Left kidney (tissue), 2 donors: ENCODE measurements around the gene DNAJC21. TPM values are rescaled to one million over a fixed set of nuclear protein-coding genes. Genes with fewer than 3 reads are reported as not detected.

Source experiments
- DNase-seq: peaks from one replicate; pipeline ENCODE4 v3.0.0-alpha.2; 2013
- polyA plus RNA-seq: library from polyadenylated mRNA; unstranded; fragments of 120-200 nt; gene quantifications from one replicate; pipeline ENCODE4 v1.2.1, GENCODE V29; 2013; ENCODE audit not compliant: insufficient read length

Gene DNAJC21
- polyA plus RNA-seq, 1 donor = 91.7 TPM

DNA sequence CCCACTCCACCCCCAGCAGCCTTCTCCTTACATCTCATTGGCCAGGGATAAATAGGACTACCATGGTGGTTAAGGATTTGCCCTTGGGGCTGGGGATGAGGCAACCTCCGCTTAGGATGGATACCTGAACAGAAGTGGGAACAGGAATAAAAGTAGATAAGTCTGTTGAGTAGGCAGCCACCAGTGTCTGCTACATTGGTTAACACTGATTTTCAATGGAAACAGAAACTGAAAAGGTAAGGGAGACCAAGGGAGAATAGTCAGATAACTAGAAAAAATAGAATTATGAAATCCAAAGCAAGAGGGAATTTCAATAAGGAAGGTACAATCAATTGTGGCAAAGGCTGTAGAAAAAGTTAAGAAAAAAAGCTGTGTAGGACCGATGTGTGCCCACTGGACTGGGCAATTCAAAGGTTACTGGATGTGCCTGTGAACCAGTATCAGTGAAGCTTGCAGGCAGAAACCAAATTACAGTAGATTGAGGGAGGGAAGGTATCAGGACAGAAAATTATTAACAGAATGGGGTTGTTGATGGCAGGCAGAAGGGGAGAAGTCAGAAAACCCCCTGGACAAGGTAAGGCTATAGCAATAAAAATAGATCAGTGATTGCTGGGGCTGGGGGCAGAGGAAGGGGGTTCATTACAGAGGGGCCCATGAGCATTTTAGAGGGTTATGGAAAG lies 48.7 kb downstream of the DNAJC21 start:
- DNase-seq = peak; percentile 17

DNA sequence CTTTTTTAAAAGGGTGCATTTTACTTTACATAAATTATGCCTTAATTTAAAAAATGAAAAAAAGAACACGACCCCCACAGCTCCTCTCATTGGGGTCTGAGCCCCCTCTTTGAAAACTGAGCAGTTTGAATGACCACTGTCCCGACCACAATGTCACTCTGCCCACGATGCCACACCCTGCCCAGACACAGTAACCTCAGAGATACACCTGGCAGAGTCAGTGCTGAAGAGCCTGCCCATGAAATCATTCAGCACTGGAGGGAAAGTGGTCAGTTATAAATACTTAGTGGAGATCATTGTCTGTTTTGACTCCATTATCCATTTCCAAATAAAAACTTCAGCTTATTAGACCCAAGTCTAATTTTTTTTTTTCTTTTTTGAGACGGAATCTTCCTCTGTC lies 49.3 kb downstream of the DNAJC21 start:
- DNase-seq = no peak

DNA sequence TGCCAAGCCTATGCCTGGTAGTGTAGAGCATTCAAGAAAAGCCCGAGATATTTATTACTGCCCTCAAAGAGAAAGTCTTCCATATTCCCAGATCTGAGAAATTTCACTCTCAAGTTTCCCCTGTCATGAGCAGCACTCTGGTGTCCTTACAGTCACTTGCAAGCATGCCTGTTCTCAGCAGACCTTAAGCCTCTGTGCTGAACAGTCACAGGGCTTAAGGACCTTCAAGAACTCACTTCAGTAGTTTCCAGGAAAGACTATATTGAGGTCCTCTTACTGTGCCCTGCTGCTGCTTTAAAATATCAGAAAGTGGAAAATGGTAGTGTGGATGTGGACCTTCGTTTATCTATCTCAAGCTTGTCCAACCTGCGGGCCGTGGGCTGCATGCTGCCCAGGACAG lies 53.5 kb downstream of the DNAJC21 start:
- DNase-seq = no peak

DNA sequence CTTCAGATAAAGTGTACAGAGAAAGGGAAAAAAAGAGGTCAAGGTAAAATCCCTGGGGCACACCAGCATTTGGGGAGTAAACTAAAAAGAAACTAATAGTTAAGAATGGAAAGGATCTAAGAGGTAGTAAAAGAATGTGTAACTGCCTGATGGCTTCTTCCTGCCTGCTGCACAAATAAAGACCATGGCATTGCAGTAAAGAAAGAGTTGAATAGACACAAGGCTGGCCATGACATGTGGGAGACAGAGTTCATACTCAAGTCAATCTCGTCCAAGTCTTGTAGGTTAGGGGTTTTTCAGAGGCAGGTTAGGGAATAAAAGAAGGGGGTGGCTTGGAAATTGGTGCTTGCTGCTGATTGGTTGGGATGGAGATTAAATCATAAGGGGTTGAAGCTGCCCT lies 57.6 kb downstream of the DNAJC21 start:
- no peak for DNase-seq

DNA sequence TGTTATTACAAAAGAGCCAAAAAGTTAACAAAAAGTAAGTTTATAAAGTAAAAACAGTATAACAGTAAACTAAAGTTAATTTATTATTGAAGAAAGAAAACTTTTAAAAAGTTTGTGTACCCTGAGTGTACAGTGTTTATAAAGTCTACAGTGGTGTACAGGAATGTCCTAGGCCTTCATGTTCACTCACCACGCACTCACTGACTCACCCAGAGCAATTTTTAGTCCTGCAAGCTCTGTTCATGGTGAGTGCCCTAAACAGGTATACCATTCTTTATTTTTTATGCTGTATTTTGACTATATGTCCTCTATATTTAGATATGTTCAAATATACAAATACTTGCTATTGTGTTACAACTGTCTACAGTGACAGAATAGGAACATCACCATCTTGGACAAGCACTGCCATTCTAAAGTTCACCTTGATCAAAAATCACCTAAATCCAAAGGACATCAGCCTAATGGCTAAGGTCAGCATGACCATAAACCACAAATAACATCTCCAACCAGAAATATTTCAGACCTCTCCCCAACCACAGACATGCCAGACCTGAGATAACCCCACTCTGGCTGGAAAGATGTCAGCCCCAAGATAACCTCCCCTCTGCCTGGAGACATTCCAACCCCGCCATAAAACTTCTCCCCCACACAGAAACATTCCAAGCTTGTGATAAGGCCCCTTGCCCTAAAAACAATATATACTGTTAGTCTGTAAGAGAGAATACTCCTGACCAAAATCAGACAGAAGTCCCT lies 62.3 kb downstream of the DNAJC21 start:
- DNase-seq = no peak

DNA sequence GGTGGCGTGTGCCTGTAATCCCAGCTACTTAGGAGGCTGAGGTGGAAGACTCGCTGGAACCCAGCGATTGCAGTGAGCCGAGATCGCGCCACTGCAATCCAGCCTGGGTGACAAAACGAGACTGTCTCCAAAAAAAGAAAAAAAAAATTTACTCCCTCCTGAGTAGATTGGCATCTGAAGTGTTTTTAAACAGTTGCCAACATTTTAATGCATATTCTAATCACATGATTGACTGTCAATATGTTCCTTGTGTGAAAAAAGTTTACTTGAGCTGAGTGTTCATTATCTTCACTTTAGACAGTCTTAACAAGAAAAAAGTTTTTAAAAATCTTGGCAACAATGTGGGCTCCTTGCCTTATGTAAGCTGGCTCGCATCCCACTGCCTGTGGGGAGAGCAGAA lies 64.6 kb downstream of the DNAJC21 start:
- DNase-seq = no peak

DNA sequence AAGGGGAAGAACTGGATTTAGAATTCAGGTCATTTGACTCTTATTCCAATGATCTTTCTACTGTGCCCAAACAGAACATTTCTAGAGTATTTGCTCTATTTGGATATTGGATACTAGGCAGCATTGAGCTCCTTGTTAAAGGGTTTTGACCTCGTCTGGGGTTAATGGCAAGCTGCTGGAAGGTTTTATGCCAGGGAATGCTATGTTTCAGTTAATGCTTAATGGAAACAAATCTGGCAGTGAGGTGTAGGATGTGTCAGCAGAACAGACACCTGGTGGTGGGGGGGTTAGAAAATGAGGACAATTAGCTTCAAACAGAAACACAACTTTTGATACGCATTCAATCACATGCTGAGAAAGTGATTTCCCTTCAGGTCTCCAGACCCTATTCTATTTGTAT lies 66.9 kb downstream of the DNAJC21 start:
- no peak for DNase-seq

DNA sequence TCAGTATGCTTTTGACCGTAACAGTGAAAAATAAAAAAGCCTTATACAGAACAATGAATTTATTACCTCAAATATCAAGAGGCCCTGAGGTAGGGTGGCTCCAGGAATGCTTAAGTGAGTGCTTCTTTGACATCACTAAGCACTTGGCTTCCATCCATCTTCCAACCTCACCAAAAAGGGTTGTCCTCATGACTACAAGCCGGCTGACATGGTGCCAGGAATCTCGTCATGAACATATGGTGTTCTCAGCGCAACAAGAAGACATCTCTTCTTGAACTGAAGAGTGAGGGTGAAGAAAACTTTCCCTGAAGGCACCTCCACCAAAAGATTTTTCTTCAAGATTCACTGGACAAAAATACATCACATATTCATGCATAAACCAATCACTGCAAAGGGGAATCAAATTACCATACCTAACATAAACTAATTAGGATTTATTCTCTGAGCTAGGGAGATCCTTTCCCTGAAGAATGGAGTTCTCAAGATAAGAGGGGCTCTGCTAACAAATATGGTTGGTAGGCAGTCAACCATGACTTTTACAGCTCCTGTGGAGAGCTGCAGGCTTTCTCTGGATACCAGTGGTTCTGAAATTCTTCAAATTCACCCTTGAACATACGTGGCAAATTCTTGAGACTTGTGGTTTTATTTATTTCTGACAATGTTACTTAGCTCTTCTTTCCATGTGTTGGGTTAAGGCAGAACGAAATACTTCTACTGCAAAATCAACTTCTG lies 68.9 kb downstream of the DNAJC21 start:
- DNase-seq = no peak

DNA sequence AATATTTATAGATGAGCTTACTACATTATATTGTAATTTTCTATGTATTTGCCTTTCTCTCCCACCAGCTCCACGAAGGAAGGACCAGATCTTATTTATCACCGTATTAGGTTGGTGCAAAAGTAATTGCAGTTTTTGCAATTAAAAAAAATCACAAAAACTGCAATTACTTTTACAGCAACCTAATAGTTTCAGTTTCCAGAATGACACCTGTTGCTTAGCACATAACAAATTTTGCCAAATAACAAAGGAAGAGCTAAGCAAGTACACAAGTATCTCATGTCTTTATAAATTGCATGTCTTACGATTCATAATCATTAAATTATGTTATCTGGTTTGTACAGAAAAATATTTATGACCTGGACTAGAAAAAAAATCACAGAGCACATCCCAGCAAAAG lies 72.5 kb downstream of the DNAJC21 start:
- no peak for DNase-seq

DNA sequence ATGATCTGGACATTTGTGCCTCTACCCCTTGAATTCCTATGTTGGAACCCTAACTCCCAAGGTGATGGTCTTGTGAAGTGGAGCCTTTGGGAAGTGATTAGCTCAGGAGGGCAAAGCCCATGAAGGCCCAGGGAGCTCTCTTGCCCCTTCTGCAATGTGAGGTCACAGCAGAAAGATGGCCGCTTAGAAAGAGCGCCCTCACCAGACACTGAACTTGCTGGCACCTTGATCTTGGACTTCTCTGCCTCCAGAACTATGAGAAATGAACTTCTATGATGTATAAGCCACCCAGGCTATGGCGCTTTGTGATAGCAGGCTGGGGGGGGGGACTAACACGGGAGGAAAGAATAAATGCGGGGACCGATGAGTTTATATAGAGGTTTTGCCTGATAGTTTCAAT lies 73.1 kb downstream of the DNAJC21 start:
- DNase-seq = no peak

DNA sequence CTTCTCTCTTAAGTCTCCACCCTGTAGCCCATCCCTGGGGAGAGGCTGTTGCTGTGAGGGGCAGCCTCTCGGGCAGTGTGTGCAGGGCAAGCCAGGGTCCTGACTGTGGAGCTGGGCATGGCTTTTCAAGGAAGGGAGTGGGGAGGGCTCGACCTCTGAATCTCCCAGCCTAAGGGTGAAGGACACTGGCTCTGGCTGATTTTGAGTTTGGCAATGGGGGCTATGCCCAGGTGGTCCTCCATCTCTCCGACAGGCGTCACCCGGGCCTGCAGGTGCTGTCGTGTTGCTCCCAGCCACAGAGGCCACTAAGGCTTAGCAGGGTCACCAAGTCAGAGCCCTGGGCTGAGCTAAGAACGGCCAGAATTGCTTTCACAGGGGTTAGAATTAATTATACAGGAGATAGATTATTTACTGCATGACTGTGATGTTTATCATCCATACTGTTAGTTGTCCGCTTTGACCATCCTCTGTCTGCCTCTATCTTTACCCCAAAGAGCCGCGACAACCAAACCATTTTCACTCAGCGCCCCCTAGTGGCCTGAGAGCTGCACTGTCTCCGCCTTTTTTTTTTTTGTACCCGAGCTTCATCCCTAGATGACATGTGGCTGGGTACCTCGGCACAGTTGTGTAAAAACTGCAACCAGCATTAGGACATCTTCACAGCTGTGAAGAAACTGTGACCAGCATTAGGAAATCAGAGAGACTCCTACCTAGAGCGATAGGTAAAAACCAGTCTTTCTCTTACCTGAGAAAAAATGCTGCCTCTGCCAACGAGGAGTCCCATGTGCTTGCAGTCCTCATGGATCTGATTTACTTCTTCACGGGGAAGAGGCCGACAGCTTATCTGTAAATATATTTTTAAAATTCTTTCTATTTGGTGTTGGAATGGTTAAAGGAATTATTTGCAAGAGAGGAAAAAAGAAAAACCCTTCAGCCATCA lies 73.9 kb downstream of the DNAJC21 start:
- DNase-seq = peak; percentile 78

DNA sequence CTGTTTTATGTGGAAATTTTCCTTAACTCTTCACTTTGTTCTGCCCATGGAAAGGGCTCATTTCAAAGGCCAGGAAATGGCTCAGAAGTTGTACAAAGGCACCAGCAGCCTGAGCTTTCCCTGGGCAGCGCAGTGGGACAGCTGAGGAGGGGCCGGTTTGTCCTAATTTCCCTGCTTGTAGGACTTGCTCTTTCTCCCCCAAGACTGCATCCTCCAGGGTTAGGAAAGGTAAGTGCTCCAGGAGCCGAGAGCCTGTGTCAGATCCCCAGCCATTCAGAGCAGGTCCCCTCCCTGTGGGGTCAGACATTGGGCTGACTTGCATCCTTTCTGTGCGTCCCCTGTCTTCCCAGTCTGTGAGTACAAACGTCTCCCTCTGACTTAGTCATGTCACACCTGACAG lies 74.8 kb downstream of the DNAJC21 start:
- no peak for DNase-seq

DNA sequence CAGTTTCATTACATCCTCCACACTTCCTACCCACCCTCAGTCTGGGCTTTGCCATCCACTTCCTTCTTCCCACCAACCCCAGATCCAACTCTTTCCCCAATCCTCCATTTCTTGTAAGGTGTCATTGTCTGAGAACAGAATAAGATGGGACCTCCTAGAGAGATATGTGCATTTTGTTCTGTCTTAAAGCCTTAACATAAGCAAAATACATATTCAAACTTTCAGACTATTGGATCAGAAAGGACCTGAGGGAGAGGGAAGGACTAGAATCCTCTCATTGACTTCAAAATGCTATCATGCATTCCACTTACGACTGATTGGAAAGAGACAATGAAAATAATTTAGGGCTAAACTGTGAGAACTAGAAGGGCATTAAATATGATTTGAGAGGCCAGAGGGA lies 75.4 kb downstream of the DNAJC21 start:
- DNase-seq = no peak

Other genes starting within 250 kb of the DNAJC21 start
- 5.0 TPM for gene TTC23L, start 90.4 kb upstream of the DNAJC21 start, polyA plus RNA-seq
- 43.0 TPM for gene RAD1, start 14.1 kb upstream of the DNAJC21 start, polyA plus RNA-seq
- gene BRIX1, start 13.8 kb upstream of the DNAJC21 start, polyA plus RNA-seq = 57.2 TPM
- gene AGXT2, start 118.4 kb downstream of the DNAJC21 start, polyA plus RNA-seq = 45.6 TPM